ENCODE results near the gene ATG4A. TPM values are rescaled to one million over a fixed set of nuclear protein-coding genes. Genes with fewer than 3 reads are reported as not detected.

Gene ATG4A
- total and polyA plus RNA-seq, 5 experiments from 2014 or later: 7.6 to 22.1 (median 19.4) TPM

DNA sequence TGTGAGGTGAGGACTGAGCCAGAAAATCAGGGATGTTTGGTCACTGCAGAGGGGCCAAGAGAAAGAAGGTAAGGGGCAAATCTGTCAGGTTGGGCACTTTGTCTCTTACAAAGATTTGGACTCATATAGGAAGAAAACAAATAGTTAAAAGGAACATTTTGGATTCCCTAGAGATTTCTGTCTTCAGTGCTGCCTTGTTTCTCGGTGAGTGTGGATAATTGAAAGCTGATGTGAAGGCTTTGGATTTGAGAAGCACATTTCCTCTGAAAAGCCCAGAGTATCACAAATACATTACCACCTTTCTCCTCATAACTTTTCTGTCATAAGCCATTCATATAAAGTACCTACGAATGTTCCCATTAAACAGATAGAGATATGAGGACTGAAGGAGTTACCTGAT, 107.5 kb downstream of the ATG4A start:
- no peaks in the 10 kb centered on the region for H3K4me1 Mint-ChIP-seq
- H3K4me3 Mint-ChIP-seq: no peak overlapping the region
- no peaks in the 10 kb centered on the region for H3K9me3 Mint-ChIP-seq
- H3K27ac Mint-ChIP-seq: no peak overlapping the region
- POLR2A ChIA-PET: no interaction called here
- peaks cover 0 to 3% (median 1%) of the 10 kb centered on the region in 5 donors for H3K27me3 Mint-ChIP-seq
- ATAC-seq (no peak), DNase-seq (no peak)
- no peaks in the 10 kb centered on the region for H3K36me3 Mint-ChIP-seq

DNA sequence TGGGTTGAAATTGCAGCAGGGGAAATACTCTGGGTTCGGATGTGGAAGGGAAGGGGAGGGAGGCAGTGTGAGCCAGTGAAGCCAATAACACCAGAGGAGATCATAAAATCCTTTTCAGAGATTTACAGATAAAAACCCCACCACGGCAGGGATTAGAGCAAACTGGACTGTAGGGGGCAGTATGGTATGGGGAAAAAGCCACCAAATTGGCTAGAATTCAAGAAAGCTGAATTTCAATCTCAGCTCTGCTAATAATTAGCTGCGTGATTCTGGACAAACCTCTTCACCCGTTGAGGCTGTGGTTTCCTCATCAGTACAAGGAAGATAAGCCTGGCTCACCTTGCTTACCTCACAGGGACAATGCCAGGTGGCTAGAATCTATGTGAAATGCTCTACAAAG, 108.1 kb downstream of the ATG4A start:
- no peaks in the 10 kb centered on the region for H3K9me3 Mint-ChIP-seq
- POLR2A ChIA-PET: no interaction called here
- H3K36me3 Mint-ChIP-seq: no peaks in the 10 kb centered on the region
- H3K4me1 Mint-ChIP-seq: no peaks in the 10 kb centered on the region
- DNase-seq (no peak), ATAC-seq (no peak)
- H3K27me3 Mint-ChIP-seq: peaks cover 0 to 5% (median 1%) of the 10 kb centered on the region in 5 donors
- no peak overlapping the region for H3K27ac Mint-ChIP-seq
- no peak overlapping the region for H3K4me3 Mint-ChIP-seq

DNA sequence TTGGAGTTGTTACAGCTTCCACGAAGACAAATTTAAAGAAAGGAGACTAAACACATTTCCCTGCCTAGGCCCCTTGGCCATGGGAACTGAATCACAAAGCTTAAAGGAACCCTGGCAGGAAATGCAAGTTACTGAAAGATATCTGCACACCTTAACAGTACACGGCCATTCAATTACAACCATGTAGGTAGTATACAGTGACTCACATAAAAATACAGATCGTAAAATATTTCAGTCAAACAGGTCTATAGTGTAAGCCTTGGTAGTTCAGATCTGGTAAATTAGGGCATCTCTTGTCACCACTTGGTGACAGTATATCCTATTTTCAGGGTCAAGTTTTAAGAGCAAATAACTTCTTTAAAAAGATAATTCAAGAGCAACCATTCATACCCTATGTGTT, 112.0 kb downstream of the ATG4A start:
- POLR2A ChIA-PET: no interaction called here
- DNase-seq: no peak
- no peaks in the 10 kb centered on the region for H3K9me3 Mint-ChIP-seq
- no peak overlapping the region for H3K27ac Mint-ChIP-seq
- no peak overlapping the region for H3K4me3 Mint-ChIP-seq
- H3K27me3 Mint-ChIP-seq: peaks cover 0 to 13% (median 1%) of the 10 kb centered on the region in 5 donors
- no peaks in the 10 kb centered on the region for H3K36me3 Mint-ChIP-seq
- no peak for ATAC-seq
- no peaks in the 10 kb centered on the region for H3K4me1 Mint-ChIP-seq

Other genes starting within 250 kb of the ATG4A start
- not detected for gene TEX13B, start 109.4 kb upstream of the ATG4A start, total RNA-seq
- gene TEX13B, start 109.4 kb upstream of the ATG4A start, polyA plus RNA-seq: not detected
- gene VSIG1, start 46.7 kb upstream of the ATG4A start, total RNA-seq: 10 to 100 TPM; 37.3 to 39.5 TPM
- gene VSIG1, start 46.7 kb upstream of the ATG4A start, polyA plus RNA-seq: 10 to 100 TPM in 1 of 3 donors, 1 to 10 TPM in 2; 8.4 to 13.1 (median 9.8) TPM
- 10 to 100 TPM; 26.1 to 27.5 TPM for gene PSMD10, start 236 bp upstream of the ATG4A start, total RNA-seq
- 10 to 100 TPM; 51.5 to 68.5 (median 63.7) TPM for gene PSMD10, start 236 bp upstream of the ATG4A start, polyA plus RNA-seq

Measured in naive thymus-derived CD8-positive, alpha-beta T cell (primary cell).